ENCODE data around the gene ITPKC.

GRCh38 chr19:40740747-40741146 lies 23.8 kb downstream of the ITPKC start:
- TF ChIP-seq EZH2 (IDR thresholded peaks at IDR 0.05; ENCODE audit: insufficient read depth, low read length) (no peak), CTCF (IDR thresholded peaks at IDR 0.05; ENCODE audit: insufficient read depth, low read depth, low read length) (no peak)

Data from astrocyte (in vitro differentiated cells and primary cell).